Measurements from ENCODE around the gene STK25. TPM values are rescaled to one million over a fixed set of nuclear protein-coding genes. Genes with fewer than 3 reads are reported as not detected.
"Not testable (repeated sequence)": the region's sequence is repeated elsewhere in the genome, so short reads cannot be mapped to it uniquely, and the experiment has no call there.

The STK25 gene
- total RNA-seq, 1 donor from 2014 or later: 367 TPM

GRCh38 chr2:241540401-241540770 lies 32.0 kb upstream of the STK25 start:
- no peak for DNase-seq (ENCODE audit: low read depth in 2 of 2)

GRCh38 chr2:241539616-241540374 lies 31.4 kb upstream of the STK25 start:
- no peak for DNase-seq (ENCODE audit: low read depth in 2 of 2)

GRCh38 chr2:241538838-241539615 lies 30.6 kb upstream of the STK25 start:
- DNase-seq (ENCODE audit: low read depth in 2 of 2): no peak

GRCh38 chr2:241535871-241536655 lies 27.7 kb upstream of the STK25 start:
- no peak for DNase-seq (ENCODE audit: low read depth in 2 of 2)

GRCh38 chr2:241534701-241535375 lies 26.5 kb upstream of the STK25 start:
- no peak for DNase-seq (ENCODE audit: low read depth in 2 of 2)

GRCh38 chr2:241534293-241534692 lies 25.9 kb upstream of the STK25 start:
- no peak for DNase-seq (ENCODE audit: low read depth in 2 of 2)

GRCh38 chr2:241532733-241533601 lies 24.6 kb upstream of the STK25 start:
- no peak for DNase-seq (ENCODE audit: low read depth in 2 of 2)

GRCh38 chr2:241532168-241532567 lies 23.8 kb upstream of the STK25 start:
- no peak for DNase-seq (ENCODE audit: low read depth in 2 of 2)

GRCh38 chr2:241531161-241531722 lies 22.9 kb upstream of the STK25 start:
- DNase-seq (ENCODE audit: low read depth in 2 of 2): no peak

GRCh38 chr2:241530571-241530970 lies 22.2 kb upstream of the STK25 start:
- no peak for DNase-seq (ENCODE audit: low read depth in 2 of 2)

- not testable (repeated sequence) for DNase-seq (ENCODE audit: low read depth in 2 of 2)
These were observed 17.7 kb upstream of the STK25 start for GRCh38 chr2:241525818-241526780.

- no peak for DNase-seq (ENCODE audit: low read depth in 2 of 2)
These were observed 14.1 kb upstream of the STK25 start for GRCh38 chr2:241522477-241522876.

- DNase-seq (ENCODE audit: low read depth in 2 of 2): no peak
These were observed 11.3 kb upstream of the STK25 start for GRCh38 chr2:241519669-241520068.

- no peak for DNase-seq (ENCODE audit: low read depth in 2 of 2)
These were observed 8.9 kb upstream of the STK25 start for GRCh38 chr2:241517297-241517696.

- DNase-seq (ENCODE audit: low read depth in 2 of 2): no peak
These were observed 8.2 kb upstream of the STK25 start for GRCh38 chr2:241516520-241516965.

- DNase-seq (ENCODE audit: low read depth in 2 of 2): no peak
These were observed 6.8 kb upstream of the STK25 start for GRCh38 chr2:241514986-241515737.

GRCh38 chr2:241514553-241514952 lies 6.2 kb upstream of the STK25 start:
- DNase-seq (ENCODE audit: low read depth in 2 of 2): peak in 1 of 2 donors; percentile 43

- DNase-seq (ENCODE audit: low read depth in 2 of 2): no peak
These were observed 2.8 kb upstream of the STK25 start for GRCh38 chr2:241511091-241511741.

Data from lung microvascular endothelial cell (primary cell).